Measurements from ENCODE around the gene HLA-A. TPM values are rescaled to one million over a fixed set of nuclear protein-coding genes. Genes with fewer than 3 reads are reported as not detected.
"Not testable (repeated sequence)": the region's sequence is repeated elsewhere in the genome, so short reads cannot be mapped to it uniquely, and the experiment has no call there.

Gene HLA-A
- total RNA-seq, 1 experiment from 2014 or later = 1,302 TPM

GRCh38 chr6:29927841-29928388 is 14.4 kb upstream of the HLA-A start:
- in situ Hi-C loops (cut with HindIII; ENCODE audit: low pct_unique_long_range_greater_than_20kb, low sequenced_read_pairs) = no loop called here
- DNase-seq (ENCODE audit: low read depth) = no peak

GRCh38 chr6:29930047-29930446 is 12.3 kb upstream of the HLA-A start:
- DNase-seq (ENCODE audit: low read depth); in situ Hi-C loops (cut with HindIII; ENCODE audit: low pct_unique_long_range_greater_than_20kb, low sequenced_read_pairs): not testable (repeated sequence)

- in situ Hi-C loops (cut with HindIII; ENCODE audit: low pct_unique_long_range_greater_than_20kb, low sequenced_read_pairs) = no loop called here
Observed at GRCh38 chr6:29933955-29934354, 8.4 kb upstream of the HLA-A start.

GRCh38 chr6:29935273-29935955 is 6.9 kb upstream of the HLA-A start:
- DNase-seq (ENCODE audit: low read depth) = no peak
- in situ Hi-C loops (cut with HindIII; ENCODE audit: low pct_unique_long_range_greater_than_20kb, low sequenced_read_pairs) = no loop called here

More at GRCh38 chr6:29933955-29934354, 8.4 kb upstream of the HLA-A start:
- DNase-seq (ENCODE audit: low read depth) = no peak

GRCh38 chr6:29938746-29939508 is 3.4 kb upstream of the HLA-A start:
- DNase-seq (ENCODE audit: low read depth) = no peak
- in situ Hi-C loops (cut with HindIII; ENCODE audit: low pct_unique_long_range_greater_than_20kb, low sequenced_read_pairs) = no loop called here

- DNase-seq (ENCODE audit: low read depth) = peak; percentile 33
- in situ Hi-C loops (cut with HindIII; ENCODE audit: low pct_unique_long_range_greater_than_20kb, low sequenced_read_pairs) = no loop called here
Observed at GRCh38 chr6:29941016-29941415, 1.3 kb upstream of the HLA-A start.

GRCh38 chr6:29941471-29941870 is 861 bp upstream of the HLA-A start:
- in situ Hi-C loops (cut with HindIII; ENCODE audit: low pct_unique_long_range_greater_than_20kb, low sequenced_read_pairs) = no loop called here
- DNase-seq (ENCODE audit: low read depth) = no peak

- in situ Hi-C loops (cut with HindIII; ENCODE audit: low pct_unique_long_range_greater_than_20kb, low sequenced_read_pairs) = no loop called here
- DNase-seq (ENCODE audit: low read depth) = no peak
Observed at GRCh38 chr6:29941916-29942274, 437 bp upstream of the HLA-A start.

GRCh38 chr6:29943053-29943966 is 978 bp downstream of the HLA-A start:
- in situ Hi-C loops (cut with HindIII; ENCODE audit: low pct_unique_long_range_greater_than_20kb, low sequenced_read_pairs) = no loop called here
- DNase-seq (ENCODE audit: low read depth) = no peak

GRCh38 chr6:29945281-29945820 is 3.0 kb downstream of the HLA-A start:
- in situ Hi-C loops (cut with HindIII; ENCODE audit: low pct_unique_long_range_greater_than_20kb, low sequenced_read_pairs) = no loop called here
- DNase-seq (ENCODE audit: low read depth) = no peak

GRCh38 chr6:29946223-29947076 is 4.1 kb downstream of the HLA-A start:
- in situ Hi-C loops (cut with HindIII; ENCODE audit: low pct_unique_long_range_greater_than_20kb, low sequenced_read_pairs) = no loop called here
- DNase-seq (ENCODE audit: low read depth) = no peak

- DNase-seq (ENCODE audit: low read depth) = no peak
- in situ Hi-C loops (cut with HindIII; ENCODE audit: low pct_unique_long_range_greater_than_20kb, low sequenced_read_pairs) = no loop called here
Observed at GRCh38 chr6:29947077-29947980, 5.0 kb downstream of the HLA-A start.

- DNase-seq (ENCODE audit: low read depth) = no peak
- in situ Hi-C loops (cut with HindIII; ENCODE audit: low pct_unique_long_range_greater_than_20kb, low sequenced_read_pairs) = no loop called here
Observed at GRCh38 chr6:29948277-29948676, 5.9 kb downstream of the HLA-A start.

GRCh38 chr6:29949934-29950333 is 7.6 kb downstream of the HLA-A start:
- in situ Hi-C loops (cut with HindIII; ENCODE audit: low pct_unique_long_range_greater_than_20kb, low sequenced_read_pairs) = no loop called here
- no peak for DNase-seq (ENCODE audit: low read depth)

- in situ Hi-C loops (cut with HindIII; ENCODE audit: low pct_unique_long_range_greater_than_20kb, low sequenced_read_pairs) = no loop called here
- no peak for DNase-seq (ENCODE audit: low read depth)
Observed at GRCh38 chr6:29951882-29952281, 9.6 kb downstream of the HLA-A start.

- peak; percentile 98 for DNase-seq (ENCODE audit: low read depth)
- in situ Hi-C loops (cut with HindIII; ENCODE audit: low pct_unique_long_range_greater_than_20kb, low sequenced_read_pairs) = no loop called here
Observed at GRCh38 chr6:29953001-29953441, 10.7 kb downstream of the HLA-A start.

Measured in Caki2 (cell line).